Upper lobe of right lung (tissue), 1 donor: ENCODE measurements around the gene GRIN1. TPM values are rescaled to one million over a fixed set of nuclear protein-coding genes. Genes with fewer than 3 reads are reported as not detected.

Experiments
- ATAC-seq: fragments of 200-7000 bp; cut with Tn5 transposase; one replicate; pipeline ENCODE4 v1.9.1; 2020; ENCODE audit warnings: mild to moderate bottlenecking, moderate library complexity
- DNase-seq: peaks from one replicate; pipeline ENCODE4 v3.0.0-alpha.2; 2020
- H3K27ac ChIP-seq: fragments of 200-600 bp; one replicate; pipeline ENCODE4 v1.8.0; 2022
- H3K27me3 ChIP-seq: fragments of 200-600 bp; one replicate; pipeline ENCODE4 v1.8.0; 2022; ENCODE audit warnings: mild to moderate bottlenecking
- H3K36me3 ChIP-seq: fragments of 200-600 bp; one replicate; pipeline ENCODE4 v1.8.0; 2022
- H3K4me1 ChIP-seq: fragments of 200-600 bp; one replicate; pipeline ENCODE4 v1.8.0; 2022
- H3K4me3 ChIP-seq: fragments of 200-600 bp; one replicate; pipeline ENCODE4 v1.8.0; 2022; ENCODE audit warnings: mild to moderate bottlenecking
- H3K9me3 ChIP-seq: fragments of 200-600 bp; one replicate; pipeline ENCODE4 v1.8.0; 2022
- CTCF ChIP-seq: fragments of 200-600 bp; IDR thresholded peaks from one replicate; pipeline ENCODE4 v1.8.0; 2022; ENCODE audit warnings: antibody characterized with exemption
- intact Hi-C: fragments of 100-400 bp; cut with DNase I; formaldehyde crosslinking; loops from one replicate; pipeline ENCODE4 v1.11.0; 2022
- total RNA-seq: library from RNA; stranded (reverse); fragmentation: NEBNext Ultra II Directional; extraction: Animal tissue kit (Norgen Biotek cat#: 25700); gene quantifications from one replicate; pipeline ENCODE4 v1.2.1, GENCODE V29; 2021
- donor health status: DM: no; HTN: yes; CAD: no; lungs with severe emphysema.

GRIN1 gene
- total RNA-seq, 1 donor from 2014 or later = 0.64 TPM

- H3K4me3 ChIP-seq = no peak overlapping the region
- no peak overlapping the region for H3K27ac ChIP-seq
- no peak for DNase-seq
- intact Hi-C loops = no loop called here
- ATAC-seq = no peak
- no peaks in the 10 kb centered on the region for H3K27me3 ChIP-seq
- no peaks in the 10 kb centered on the region for H3K36me3 ChIP-seq
- TF ChIP-seq CTCF = no peak
- H3K4me1 ChIP-seq = peaks cover 58% of the 10 kb centered on the region
- H3K9me3 ChIP-seq = no peaks in the 10 kb centered on the region
These were observed 64.0 kb downstream of the GRIN1 start for GRCh38 chr9:137202966-137203365.

- no peaks in the 10 kb centered on the region for H3K9me3 ChIP-seq
- peak overlapping the region; percentile 80 for H3K27ac ChIP-seq
- no peaks in the 10 kb centered on the region for H3K27me3 ChIP-seq
- intact Hi-C loops = no loop called here
- DNase-seq (no peak), ATAC-seq (no peak)
- H3K4me3 ChIP-seq = peak overlapping the region; percentile 83
- no peaks in the 10 kb centered on the region for H3K36me3 ChIP-seq
- TF ChIP-seq CTCF = no peak
- H3K4me1 ChIP-seq = peaks cover 42% of the 10 kb centered on the region
These were observed 65.8 kb downstream of the GRIN1 start for GRCh38 chr9:137204731-137205125.

GRCh38 chr9:137205126-137206069, 66.4 kb downstream of the GRIN1 start, which contains the start of the genes NDOR1 and TMEM203:
NDOR1 (plus strand) TSS chr9:137205700; CDS start chr9:137205778, 78 bp downstream.
TMEM203 (minus strand) TSS chr9:137205648; CDS start chr9:137205414, 234 bp downstream.
- H3K27ac ChIP-seq = peak within 1 kb of the TSS; percentile 80
- intact Hi-C loops = no loop called here
- H3K36me3 ChIP-seq = no peaks in the 10 kb centered on the region
- no peaks in the 10 kb centered on the region for H3K9me3 ChIP-seq
- peak; percentile 76 for ATAC-seq
- peak within 1 kb of the TSS; percentile 83 for H3K4me3 ChIP-seq
- peak; percentile 97 for DNase-seq
- no peak for TF ChIP-seq CTCF
- H3K27me3 ChIP-seq = no peaks in the 10 kb centered on the region
- H3K4me1 ChIP-seq = peaks cover 41% of the 10 kb centered on the region

GRCh38 chr9:137206602-137207001, 67.6 kb downstream of the GRIN1 start:
- Histone ChIP-seq H3K4me1 (peaks cover 35% of the 10 kb centered on the region), H3K36me3 (no peaks in the 10 kb centered on the region), H3K4me3 (peak overlapping the region; percentile 83), H3K27ac (no peak overlapping the region), H3K27me3 (no peaks in the 10 kb centered on the region), H3K9me3 (no peaks in the 10 kb centered on the region)
- intact Hi-C loops = no loop called here
- DNase-seq = no peak
- TF ChIP-seq CTCF = no peak
- ATAC-seq = no peak

- Histone ChIP-seq H3K36me3 (no peaks in the 10 kb centered on the region), H3K27me3 (no peaks in the 10 kb centered on the region), H3K4me3 (no peak overlapping the region), H3K9me3 (no peaks in the 10 kb centered on the region), H3K4me1 (peaks cover 5% of the 10 kb centered on the region), H3K27ac (no peak overlapping the region)
- intact Hi-C loops = no loop called here
- DNase-seq (no peak), ATAC-seq (no peak)
- TF ChIP-seq CTCF = no peak
These were observed 72.6 kb downstream of the GRIN1 start for GRCh38 chr9:137211532-137211931.
